ENCODE data around the gene NPHS1.

NPHS1 gene

DNA sequence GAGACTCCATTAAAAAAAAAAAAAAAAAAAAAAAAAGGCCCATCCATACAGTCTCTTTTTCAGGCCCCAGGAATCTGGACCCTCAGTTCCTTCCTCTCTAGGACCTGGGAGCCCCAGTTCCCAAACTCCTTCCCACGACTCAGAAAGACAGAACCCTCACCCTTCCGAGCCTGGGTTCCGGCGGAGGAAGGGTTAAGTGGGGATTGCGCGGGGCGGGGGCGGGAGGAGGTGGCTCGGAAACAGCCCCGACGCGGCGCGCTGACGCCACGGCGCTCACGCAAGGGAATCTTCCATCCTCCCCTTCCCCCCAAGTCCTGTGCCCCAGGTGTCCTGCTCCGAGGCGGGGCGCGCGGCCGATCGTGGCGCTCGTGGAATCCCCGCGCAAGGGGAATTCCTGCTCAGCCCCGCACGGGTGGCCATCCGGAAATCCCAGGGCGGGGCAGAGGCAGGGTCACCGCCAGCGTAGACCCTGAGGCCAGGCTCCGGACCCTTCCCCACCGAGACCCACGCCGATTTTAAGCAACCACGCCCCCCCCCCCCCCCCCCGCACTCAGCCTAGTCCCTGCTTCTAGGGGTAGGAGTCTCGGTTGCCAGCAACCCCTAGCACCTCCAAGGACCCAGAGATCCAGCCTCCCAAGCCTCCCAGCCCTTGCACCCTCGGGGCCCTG, 47.4 kb upstream of the NPHS1 start (continued):
- no peak; the same call in 1 of the 2 replicates for TF ChIP-seq ZNF777 (tag by site-specific recombination; IDR thresholded peaks at IDR 0.05; ENCODE audit: borderline replicate concordance)
- TF ChIP-seq ZBTB48 (tag by site-specific recombination; IDR thresholded peaks at IDR 0.05), result no peak
- TF ChIP-seq ZNF146 (tag by site-specific recombination; IDR thresholded peaks at IDR 0.05), result peak; percentile 40; the same call in 1 of the 2 replicates
- TF ChIP-seq ZNF704 (tag by site-specific recombination; IDR thresholded peaks at IDR 0.05), result no peak
- TF ChIP-seq ZNF404 (tag by site-specific recombination; IDR thresholded peaks at IDR 0.05), result no peak
- peak; percentile 77 for TF ChIP-seq KLF9 (tag by site-specific recombination; IDR thresholded peaks at IDR 0.05; ENCODE audit: low read depth)
- peak; percentile 32; the same call in 1 of the 2 replicates for TF ChIP-seq ZNF366 (tag by site-specific recombination; conservative IDR thresholded peaks at IDR 0.05)
- TF ChIP-seq ZNF660 (tag by site-specific recombination; IDR thresholded peaks at IDR 0.05), result peak; percentile 90
- 0 out of 2 replicates have a peak, but pooled peaks have one; percentile 50 for TF ChIP-seq BCL11B (tag by site-specific recombination; IDR thresholded peaks at IDR 0.05; ENCODE audit: low read depth)
- no peak for TF ChIP-seq ZNF792 (tag by site-specific recombination; IDR thresholded peaks at IDR 0.05)
- TF ChIP-seq ZNF514 (tag by site-specific recombination; IDR thresholded peaks at IDR 0.05), result no peak
- 0 out of 2 replicates have a peak, but pooled peaks have one; percentile 27 for TF ChIP-seq ZNF223 (tag by site-specific recombination; IDR thresholded peaks at IDR 0.05)
- TF ChIP-seq KLF7 (tag by site-specific recombination; IDR thresholded peaks at IDR 0.05; ENCODE audit: borderline replicate concordance), result peak; percentile 91
- TF ChIP-seq, protein P1, sequence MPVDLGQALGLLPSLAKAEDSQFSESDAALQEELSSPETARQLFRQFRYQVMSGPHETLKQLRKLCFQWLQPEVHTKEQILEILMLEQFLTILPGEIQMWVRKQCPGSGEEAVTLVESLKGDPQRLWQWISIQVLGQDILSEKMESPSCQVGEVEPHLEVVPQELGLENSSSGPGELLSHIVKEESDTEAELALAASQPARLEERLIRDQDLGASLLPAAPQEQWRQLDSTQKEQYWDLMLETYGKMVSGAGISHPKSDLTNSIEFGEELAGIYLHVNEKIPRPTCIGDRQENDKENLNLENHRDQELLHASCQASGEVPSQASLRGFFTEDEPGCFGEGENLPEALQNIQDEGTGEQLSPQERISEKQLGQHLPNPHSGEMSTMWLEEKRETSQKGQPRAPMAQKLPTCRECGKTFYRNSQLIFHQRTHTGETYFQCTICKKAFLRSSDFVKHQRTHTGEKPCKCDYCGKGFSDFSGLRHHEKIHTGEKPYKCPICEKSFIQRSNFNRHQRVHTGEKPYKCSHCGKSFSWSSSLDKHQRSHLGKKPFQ (tag by site-specific recombination; IDR thresholded peaks at IDR 0.05), result peak; percentile 50; the same call in 1 of the 2 replicates
- TF ChIP-seq ZNF398 (tag by site-specific recombination; IDR thresholded peaks at IDR 0.05), result peak; percentile 83
- TF ChIP-seq, protein P2, sequence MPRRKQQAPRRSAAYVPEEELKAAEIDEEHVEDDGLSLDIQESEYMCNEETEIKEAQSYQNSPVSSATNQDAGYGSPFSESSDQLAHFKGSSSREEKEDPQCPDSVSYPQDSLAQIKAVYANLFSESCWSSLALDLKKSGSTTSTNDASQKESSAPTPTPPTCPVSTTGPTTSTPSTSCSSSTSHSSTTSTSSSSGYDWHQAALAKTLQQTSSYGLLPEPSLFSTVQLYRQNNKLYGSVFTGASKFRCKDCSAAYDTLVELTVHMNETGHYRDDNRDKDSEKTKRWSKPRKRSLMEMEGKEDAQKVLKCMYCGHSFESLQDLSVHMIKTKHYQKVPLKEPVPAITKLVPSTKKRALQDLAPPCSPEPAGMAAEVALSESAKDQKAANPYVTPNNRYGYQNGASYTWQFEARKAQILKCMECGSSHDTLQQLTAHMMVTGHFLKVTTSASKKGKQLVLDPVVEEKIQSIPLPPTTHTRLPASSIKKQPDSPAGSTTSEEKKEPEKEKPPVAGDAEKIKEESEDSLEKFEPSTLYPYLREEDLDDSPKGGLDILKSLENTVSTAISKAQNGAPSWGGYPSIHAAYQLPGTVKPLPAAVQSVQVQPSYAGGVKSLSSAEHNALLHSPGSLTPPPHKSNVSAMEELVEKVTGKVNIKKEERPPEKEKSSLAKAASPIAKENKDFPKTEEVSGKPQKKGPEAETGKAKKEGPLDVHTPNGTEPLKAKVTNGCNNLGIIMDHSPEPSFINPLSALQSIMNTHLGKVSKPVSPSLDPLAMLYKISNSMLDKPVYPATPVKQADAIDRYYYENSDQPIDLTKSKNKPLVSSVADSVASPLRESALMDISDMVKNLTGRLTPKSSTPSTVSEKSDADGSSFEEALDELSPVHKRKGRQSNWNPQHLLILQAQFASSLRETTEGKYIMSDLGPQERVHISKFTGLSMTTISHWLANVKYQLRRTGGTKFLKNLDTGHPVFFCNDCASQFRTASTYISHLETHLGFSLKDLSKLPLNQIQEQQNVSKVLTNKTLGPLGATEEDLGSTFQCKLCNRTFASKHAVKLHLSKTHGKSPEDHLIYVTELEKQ (tag by site-specific recombination; IDR thresholded peaks at IDR 0.05; ENCODE audit: borderline replicate concordance), result no peak
- TF ChIP-seq ZNF423 (tag by site-specific recombination; IDR thresholded peaks at IDR 0.05), result peak; percentile 22; the same call in 1 of the 2 replicates
- TF ChIP-seq, protein P3, sequence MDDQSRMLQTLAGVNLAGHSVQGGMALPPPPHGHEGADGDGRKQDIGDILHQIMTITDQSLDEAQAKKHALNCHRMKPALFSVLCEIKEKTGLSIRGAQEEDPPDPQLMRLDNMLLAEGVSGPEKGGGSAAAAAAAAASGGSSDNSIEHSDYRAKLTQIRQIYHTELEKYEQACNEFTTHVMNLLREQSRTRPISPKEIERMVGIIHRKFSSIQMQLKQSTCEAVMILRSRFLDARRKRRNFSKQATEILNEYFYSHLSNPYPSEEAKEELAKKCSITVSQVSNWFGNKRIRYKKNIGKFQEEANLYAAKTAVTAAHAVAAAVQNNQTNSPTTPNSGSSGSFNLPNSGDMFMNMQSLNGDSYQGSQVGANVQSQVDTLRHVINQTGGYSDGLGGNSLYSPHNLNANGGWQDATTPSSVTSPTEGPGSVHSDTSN (CRISPR knock-in tag; IDR thresholded peaks at IDR 0.05), result no peak
- peak; percentile 86 for TF ChIP-seq INSM2 (tag by site-specific recombination; IDR thresholded peaks at IDR 0.05)
- no peak for TF ChIP-seq ZNF280C (tag by site-specific recombination; IDR thresholded peaks at IDR 0.05)
- TF ChIP-seq PRDM1 (tag by site-specific recombination; IDR thresholded peaks at IDR 0.05), result 0 out of 2 replicates have a peak, but pooled peaks have one; percentile 11
- TF ChIP-seq ZNF530 (tag by site-specific recombination; IDR thresholded peaks at IDR 0.05; ENCODE audit: low read depth), result no peak
- TF ChIP-seq ZNF510 (tag by site-specific recombination; IDR thresholded peaks at IDR 0.05; ENCODE audit: insufficient replicate concordance), result no peak
- TF ChIP-seq ZFHX2 (tag by site-specific recombination; conservative IDR thresholded peaks at IDR 0.05), result peak; percentile 97

Measured in HEK293 (cell line).